ENCODE data around the gene CRTC2. TPM values are rescaled to one million over a fixed set of nuclear protein-coding genes. Genes with fewer than 3 reads are reported as not detected.
A peak's percentile ranks its signal among the peaks of the same experiment; 100 is the strongest.

CRTC2 gene
- total and polyA plus RNA-seq, 2 experiments from 2014 or later: 10.6 to 20.7 TPM

GRCh38 chr1:153991151-153991630 lies 32.8 kb upstream of the CRTC2 start:
- Histone ChIP-seq H3K4me1 (ENCODE audit: insufficient read depth) (peaks cover 17% of the 10 kb centered on the region), H4K20me1 (replicated peaks; ENCODE audit: insufficient read depth) (peaks cover 27% of the 10 kb centered on the region), H3K4me2 (peak overlapping the region; percentile 100), H3K27ac (ENCODE audit: low read depth) (peak overlapping the region; percentile 90), H3K79me2 (replicated peaks; ENCODE audit: insufficient read depth) (peaks cover 23% of the 10 kb centered on the region), H2AFZ (no peak overlapping the region), H3K27me3 (ENCODE audit: insufficient read depth) (no peaks in the 10 kb centered on the region), H3K36me3 (ENCODE audit: insufficient read depth) (peaks cover 38% of the 10 kb centered on the region), H3F3A (replicated peaks; ENCODE audit: low read depth) (peaks cover 38% of the 10 kb centered on the region), H3K4me3 (peak overlapping the region; percentile 72), H3K9me2 (ENCODE audit: insufficient read depth) (no peaks in the 10 kb centered on the region)
- peak overlapping the region; percentile 99 for H3K27ac Mint-ChIP-seq
- H3K27me3 Mint-ChIP-seq (ENCODE audit: insufficient read depth, low read depth, poor library complexity): peaks cover 23% of the 10 kb centered on the region
- DNase-seq (ENCODE audit: low spot score) (no peak), ATAC-seq (no peak)
- TF ChIP-seq EZH2phosphoT487 (IDR thresholded peaks at IDR 0.05; ENCODE audit: unreplicated experiment): no peak
- H3K36me3 Mint-ChIP-seq (ENCODE audit: low read depth): peaks cover 57% of the 10 kb centered on the region
- peaks cover 24% of the 10 kb centered on the region for H3K4me1 Mint-ChIP-seq
- H3K9me3 Mint-ChIP-seq: peaks cover 8% of the 10 kb centered on the region; the same call in 2 of the 3 replicates
- peak overlapping the region; percentile 98 for H3K4me3 Mint-ChIP-seq

- Histone ChIP-seq H3K4me3 (peak within 1 kb of the TSS; percentile 72), H4K20me1 (replicated peaks; ENCODE audit: insufficient read depth) (peaks cover 27% of the 10 kb centered on the region), H3K79me2 (replicated peaks; ENCODE audit: insufficient read depth) (peaks cover 26% of the 10 kb centered on the region), H2AFZ (no peak within 1 kb of the TSS), H3K4me1 (ENCODE audit: insufficient read depth) (peaks cover 17% of the 10 kb centered on the region), H3K27ac (ENCODE audit: low read depth) (peak within 1 kb of the TSS; percentile 90), H3K27me3 (ENCODE audit: insufficient read depth) (no peaks in the 10 kb centered on the region), H3K4me2 (peak within 1 kb of the TSS; percentile 100), H3K36me3 (ENCODE audit: insufficient read depth) (peaks cover 38% of the 10 kb centered on the region), H3F3A (replicated peaks; ENCODE audit: low read depth) (peaks cover 38% of the 10 kb centered on the region), H3K9me2 (ENCODE audit: insufficient read depth) (no peaks in the 10 kb centered on the region)
- Mint-ChIP-seq H3K9me3 (peaks cover 6% of the 10 kb centered on the region; the same call in 2 of the 3 replicates), H3K36me3 (ENCODE audit: low read depth) (peaks cover 52% of the 10 kb centered on the region), H3K4me1 (peaks cover 24% of the 10 kb centered on the region), H3K27ac (peak within 1 kb of the TSS; percentile 99), H3K27me3 (ENCODE audit: insufficient read depth, low read depth, poor library complexity) (peaks cover 22% of the 10 kb centered on the region), H3K4me3 (peak within 1 kb of the TSS; percentile 98)
- peak; percentile 100 for DNase-seq (ENCODE audit: low spot score)
- peak; percentile 38 for ATAC-seq
- TF ChIP-seq CTCF (conservative IDR thresholded peaks at IDR 0.05; ENCODE audit: low read depth in 2 of 2) (no peak), EZH2phosphoT487 (IDR thresholded peaks at IDR 0.05; ENCODE audit: unreplicated experiment) (no peak), ZNF114 (CRISPR knock-in tag; IDR thresholded peaks at IDR 0.05) (peak; percentile 99), CREB1 (CRISPR knock-in tag; IDR thresholded peaks at IDR 0.05; ENCODE audit: low read depth) (peak; percentile 95), POLR2AphosphoS5 (IDR thresholded peaks at IDR 0.05; ENCODE audit: low read depth) (peak; percentile 100), ETS1 (IDR thresholded peaks at IDR 0.05) (peak; percentile 98), ZNF462 (CRISPR knock-in tag; IDR thresholded peaks at IDR 0.05) (no peak), EZH2 (IDR thresholded peaks at IDR 0.05; ENCODE audit: low read depth, unreplicated experiment) (no peak), NANOG (IDR thresholded peaks at IDR 0.05; ENCODE audit: borderline replicate concordance) (no peak), JUNB (IDR thresholded peaks at IDR 0.05; ENCODE audit: unreplicated experiment) (no peak), STAT1 (IDR thresholded peaks at IDR 0.05; ENCODE audit: unreplicated experiment) (no peak), ZNF331 (CRISPR knock-in tag; IDR thresholded peaks at IDR 0.05; ENCODE audit: low read depth) (no peak)
These were observed 32.2 kb upstream of the CRTC2 start, which contains the start of gene RPS27 for GRCh38 chr1:153990468-153991150. RPS27 (plus strand) TSS chr1:153990762; CDS start chr1:153990797, 35 bp downstream.
